HepG2 (cell line): ENCODE data around the gene PRIMPOL. TPM values are rescaled to one million over a fixed set of nuclear protein-coding genes. Genes with fewer than 3 reads are reported as not detected.

ENCODE experiments used
- ARNT ChIP-seq: fragments of 450-650 bp; IDR thresholded peaks from 2 replicates; pipeline ENCODE4 v1.6.1; 2017
- ATF7-NPFF ChIP-seq: sonication (generic); formaldehyde crosslinking; IDR thresholded peaks from 2 replicates; pipeline ENCODE4 v1.8.1; 2023; ENCODE audit warnings: mild to moderate bottlenecking, low read depth, missing genetic modification reagents, moderate library complexity
- HNRNPLL ChIP-seq: fragments of 200-400 bp; formaldehyde crosslinking; IDR thresholded peaks from 2 replicates; pipeline ENCODE4 v1.6.1; 2017; ENCODE audit warnings: mild to moderate bottlenecking, low read depth, low read length; ENCODE audit not compliant: poor library complexity, severe bottlenecking
- MXI1 ChIP-seq: IDR thresholded peaks from 3 replicates; pipeline ENCODE4 v1.6.1; 2012; ENCODE audit warnings: low read depth, low read length, inconsistent platforms, borderline replicate concordance
- RFX1 ChIP-seq: fragments of 450-650 bp; IDR thresholded peaks from 2 replicates; pipeline ENCODE4 v1.6.1; 2017
- SMAD9 ChIP-seq: sonication (generic); formaldehyde crosslinking; IDR thresholded peaks from 2 replicates; pipeline ENCODE4 v1.5.1; 2020; ENCODE audit warnings: mild to moderate bottlenecking, missing genetic modification reagents
- SOX5 ChIP-seq: IDR thresholded peaks from 2 replicates; pipeline ENCODE4 v1.6.1; 2016; ENCODE audit warnings: borderline replicate concordance
- ZMYM4 ChIP-seq: sonication (generic); formaldehyde crosslinking; IDR thresholded peaks from 2 replicates; pipeline ENCODE4 v1.8.1; 2023; ENCODE audit warnings: mild to moderate bottlenecking, missing genetic modification reagents
- ZNF224 ChIP-seq: sonication (generic); formaldehyde crosslinking; IDR thresholded peaks from 2 replicates; pipeline ENCODE4 v1.5.0; 2020; ENCODE audit warnings: mild to moderate bottlenecking, missing genetic modification reagents
- ZNF317 ChIP-seq: sonication (generic); formaldehyde crosslinking; IDR thresholded peaks from 2 replicates; pipeline ENCODE4 v1.5.0; 2020; ENCODE audit warnings: mild to moderate bottlenecking, missing genetic modification reagents
- ZNF44 ChIP-seq: sonication (generic); formaldehyde crosslinking; IDR thresholded peaks from 2 replicates; pipeline ENCODE4 v1.5.1; 2020; ENCODE audit warnings: mild to moderate bottlenecking, missing genetic modification reagents
- ZNF549 ChIP-seq: sonication (generic); formaldehyde crosslinking; IDR thresholded peaks from 2 replicates; pipeline ENCODE4 v1.5.0; 2020; ENCODE audit warnings: missing genetic modification reagents
- ZNF572 ChIP-seq: sonication (generic); formaldehyde crosslinking; IDR thresholded peaks from 2 replicates; pipeline ENCODE4 v1.5.1; 2020; ENCODE audit warnings: mild to moderate bottlenecking, missing genetic modification reagents
- ZNF577 ChIP-seq: sonication (generic); formaldehyde crosslinking; IDR thresholded peaks from 2 replicates; pipeline ENCODE4 v1.4.0; 2020; ENCODE audit warnings: mild to moderate bottlenecking, low read depth, missing genetic modification reagents, borderline replicate concordance
- ZNF629 ChIP-seq: sonication (generic); formaldehyde crosslinking; conservative IDR thresholded peaks from 2 replicates; pipeline ENCODE4 v1.5.0; 2020; ENCODE audit warnings: missing genetic modification reagents
- ZSCAN31 ChIP-seq: sonication (generic); formaldehyde crosslinking; IDR thresholded peaks from 2 replicates; pipeline ENCODE4 v1.5.0; 2020; ENCODE audit warnings: low read depth, mild to moderate bottlenecking, missing genetic modification reagents
- polyA plus RNA-seq, 8 experiments: library from polyadenylated mRNA; depleted of rRNA in 3 of 8; stranded (reverse) in 7 of 8; unstranded in 1 of 8; fragments of >200 nt; fragmentation: Illumina TruSeq in 4 of 8; extraction: Trizol in 4 of 8; gene quantifications; 2 replicates each; pipeline versions ENCODE4 v1.2.1 to v1.2.3, GENCODE V29; 2011 to 2016; ENCODE audit warnings: low read depth in 4 of 8, missing spikeins in 1 of 8, mixed read lengths in 1 of 8; ENCODE audit not compliant: insufficient read depth in 1 of 8
- total RNA-seq, 5 experiments: library from RNA; depleted of rRNA; stranded (reverse); fragments of >200 nt; fragmentation: Illumina TruSeq; extraction: Trizol; gene quantifications; 2 replicates each; pipeline ENCODE4 v1.2.3, GENCODE V29; 2016; ENCODE audit warnings: low read depth in 1 of 5
- TF ChIP-seq, protein P1 (sequence below): sonication (generic); formaldehyde crosslinking; IDR thresholded peaks from 2 replicates; pipeline ENCODE4 v1.8.1; 2023; ENCODE audit warnings: mild to moderate bottlenecking, moderate library complexity, missing genetic modification reagents
- TF ChIP-seq, protein P2 (sequence below): sonication (generic); formaldehyde crosslinking; IDR thresholded peaks from 2 replicates; pipeline ENCODE4 v1.4.0; 2020; ENCODE audit warnings: mild to moderate bottlenecking, missing genetic modification reagents
- TF ChIP-seq, protein P3 (sequence below): sonication (generic); formaldehyde crosslinking; conservative IDR thresholded peaks from 2 replicates; pipeline ENCODE4 v1.4.0; 2020; ENCODE audit warnings: missing genetic modification reagents
- TF ChIP-seq, protein P4 (sequence below): sonication (generic); formaldehyde crosslinking; conservative IDR thresholded peaks from 2 replicates; pipeline ENCODE4 v1.4.0; 2020; ENCODE audit warnings: missing genetic modification reagents
- TF ChIP-seq, protein P5 (sequence below): sonication (generic); formaldehyde crosslinking; IDR thresholded peaks from 2 replicates; pipeline ENCODE4 v1.8.0; 2022; ENCODE audit warnings: mild to moderate bottlenecking, missing genetic modification reagents, moderate library complexity

Gene PRIMPOL
- total and polyA plus RNA-seq, 2 of the 13 experiments (the other 11 are each of a cell fraction or from before 2014, with no cell fraction given) = 7.3 to 11.0 TPM

DNA sequence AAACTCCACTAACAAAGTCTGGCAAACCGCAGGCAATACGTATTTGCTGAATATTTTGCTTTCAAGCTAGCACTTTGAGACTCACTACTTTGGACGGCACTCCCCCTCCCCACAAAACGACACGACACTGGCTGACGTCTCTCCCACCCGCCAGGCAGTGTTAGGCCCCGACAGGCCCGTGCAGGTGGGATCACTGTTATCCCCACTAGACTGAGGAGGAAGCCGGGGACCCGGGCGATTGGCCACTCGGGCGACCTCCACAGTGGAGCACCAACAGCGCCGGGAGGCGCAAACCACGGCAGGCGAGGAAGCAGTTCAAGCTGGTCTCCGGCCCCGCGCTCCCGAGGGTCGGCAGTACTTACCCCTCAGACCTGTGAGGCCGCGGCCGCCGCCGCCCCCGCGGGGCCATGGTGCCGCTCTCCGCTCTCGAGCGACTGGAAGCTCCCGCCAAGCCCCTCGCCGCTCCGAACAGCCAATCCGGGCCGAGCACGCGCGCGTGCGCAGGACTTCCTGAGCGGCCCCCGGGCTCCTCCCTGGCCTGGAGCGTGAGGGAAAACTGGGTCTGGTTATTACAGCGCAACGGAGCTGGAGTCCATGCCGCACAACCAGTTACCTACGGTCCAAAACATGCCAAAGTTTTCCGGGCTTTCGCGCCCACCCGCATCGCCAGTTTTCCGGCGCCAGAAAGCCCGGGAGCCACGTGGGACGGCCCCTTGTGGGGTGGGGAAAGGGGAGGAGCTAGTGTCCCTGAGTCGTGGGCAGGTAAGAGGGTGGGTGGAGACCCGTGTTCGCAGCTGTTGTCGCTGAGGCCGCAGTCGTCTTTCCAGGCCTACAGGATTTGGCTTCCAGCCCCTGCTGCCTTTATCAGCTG is 84.4 kb downstream of the PRIMPOL start, which contains the start of gene CENPU (continued):
- TF ChIP-seq, protein P1, sequence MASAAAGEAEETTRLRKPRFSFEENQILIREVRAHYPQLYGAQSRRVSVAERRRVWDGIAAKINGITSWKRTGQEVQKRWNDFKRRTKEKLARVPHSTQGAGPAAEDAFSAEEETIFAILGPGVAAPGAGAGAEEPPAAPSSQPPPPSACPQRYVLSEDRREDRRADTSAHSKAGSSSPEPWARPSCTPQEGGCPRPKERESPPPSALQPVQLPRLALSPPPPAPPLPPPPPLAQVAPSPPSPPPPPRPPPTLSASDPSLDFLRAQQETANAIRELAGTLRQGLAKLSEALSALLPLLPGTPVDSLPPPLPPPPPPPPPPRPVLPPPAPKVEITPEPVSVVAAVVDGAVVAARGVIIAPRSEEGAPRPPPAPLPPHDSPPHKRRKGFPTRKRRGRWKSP (CRISPR knock-in tag) = peak; percentile 92
- no peak for TF ChIP-seq ARNT
- peak; percentile 99 for TF ChIP-seq ZMYM4 (CRISPR knock-in tag)
- 0 out of 2 replicates have a peak, but pooled peaks have one; percentile 26 for TF ChIP-seq ZNF572 (CRISPR knock-in tag)
- TF ChIP-seq, protein P2, sequence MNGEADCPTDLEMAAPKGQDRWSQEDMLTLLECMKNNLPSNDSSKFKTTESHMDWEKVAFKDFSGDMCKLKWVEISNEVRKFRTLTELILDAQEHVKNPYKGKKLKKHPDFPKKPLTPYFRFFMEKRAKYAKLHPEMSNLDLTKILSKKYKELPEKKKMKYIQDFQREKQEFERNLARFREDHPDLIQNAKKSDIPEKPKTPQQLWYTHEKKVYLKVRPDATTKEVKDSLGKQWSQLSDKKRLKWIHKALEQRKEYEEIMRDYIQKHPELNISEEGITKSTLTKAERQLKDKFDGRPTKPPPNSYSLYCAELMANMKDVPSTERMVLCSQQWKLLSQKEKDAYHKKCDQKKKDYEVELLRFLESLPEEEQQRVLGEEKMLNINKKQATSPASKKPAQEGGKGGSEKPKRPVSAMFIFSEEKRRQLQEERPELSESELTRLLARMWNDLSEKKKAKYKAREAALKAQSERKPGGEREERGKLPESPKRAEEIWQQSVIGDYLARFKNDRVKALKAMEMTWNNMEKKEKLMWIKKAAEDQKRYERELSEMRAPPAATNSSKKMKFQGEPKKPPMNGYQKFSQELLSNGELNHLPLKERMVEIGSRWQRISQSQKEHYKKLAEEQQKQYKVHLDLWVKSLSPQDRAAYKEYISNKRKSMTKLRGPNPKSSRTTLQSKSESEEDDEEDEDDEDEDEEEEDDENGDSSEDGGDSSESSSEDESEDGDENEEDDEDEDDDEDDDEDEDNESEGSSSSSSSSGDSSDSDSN (CRISPR knock-in tag) = peak; percentile 66; the same call in 1 of the 2 replicates
- TF ChIP-seq ZSCAN31 (CRISPR knock-in tag) = peak; percentile 91
- peak; percentile 91 for TF ChIP-seq ZNF224 (CRISPR knock-in tag)
- TF ChIP-seq, protein P3, sequence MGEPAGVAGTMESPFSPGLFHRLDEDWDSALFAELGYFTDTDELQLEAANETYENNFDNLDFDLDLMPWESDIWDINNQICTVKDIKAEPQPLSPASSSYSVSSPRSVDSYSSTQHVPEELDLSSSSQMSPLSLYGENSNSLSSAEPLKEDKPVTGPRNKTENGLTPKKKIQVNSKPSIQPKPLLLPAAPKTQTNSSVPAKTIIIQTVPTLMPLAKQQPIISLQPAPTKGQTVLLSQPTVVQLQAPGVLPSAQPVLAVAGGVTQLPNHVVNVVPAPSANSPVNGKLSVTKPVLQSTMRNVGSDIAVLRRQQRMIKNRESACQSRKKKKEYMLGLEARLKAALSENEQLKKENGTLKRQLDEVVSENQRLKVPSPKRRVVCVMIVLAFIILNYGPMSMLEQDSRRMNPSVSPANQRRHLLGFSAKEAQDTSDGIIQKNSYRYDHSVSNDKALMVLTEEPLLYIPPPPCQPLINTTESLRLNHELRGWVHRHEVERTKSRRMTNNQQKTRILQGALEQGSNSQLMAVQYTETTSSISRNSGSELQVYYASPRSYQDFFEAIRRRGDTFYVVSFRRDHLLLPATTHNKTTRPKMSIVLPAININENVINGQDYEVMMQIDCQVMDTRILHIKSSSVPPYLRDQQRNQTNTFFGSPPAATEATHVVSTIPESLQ (CRISPR knock-in tag) = peak; percentile 92; the same call in 1 of the 2 replicates
- TF ChIP-seq RFX1 = no peak
- peak; percentile 82; the same call in 1 of the 2 replicates for TF ChIP-seq ZNF577
- TF ChIP-seq ZNF317 (CRISPR knock-in tag) = peak; percentile 84; the same call in 1 of the 2 replicates
- peak; percentile 88 for TF ChIP-seq SOX5 (CRISPR knock-in tag)
- peak; percentile 74 for TF ChIP-seq HNRNPLL
- TF ChIP-seq SMAD9 (CRISPR knock-in tag) = peak; percentile 90; the same call in 1 of the 2 replicates
- TF ChIP-seq, protein P4, sequence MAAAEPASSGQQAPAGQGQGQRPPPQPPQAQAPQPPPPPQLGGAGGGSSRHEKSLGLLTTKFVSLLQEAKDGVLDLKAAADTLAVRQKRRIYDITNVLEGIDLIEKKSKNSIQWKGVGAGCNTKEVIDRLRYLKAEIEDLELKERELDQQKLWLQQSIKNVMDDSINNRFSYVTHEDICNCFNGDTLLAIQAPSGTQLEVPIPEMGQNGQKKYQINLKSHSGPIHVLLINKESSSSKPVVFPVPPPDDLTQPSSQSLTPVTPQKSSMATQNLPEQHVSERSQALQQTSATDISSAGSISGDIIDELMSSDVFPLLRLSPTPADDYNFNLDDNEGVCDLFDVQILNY (CRISPR knock-in tag) = peak; percentile 99
- TF ChIP-seq, protein P5, sequence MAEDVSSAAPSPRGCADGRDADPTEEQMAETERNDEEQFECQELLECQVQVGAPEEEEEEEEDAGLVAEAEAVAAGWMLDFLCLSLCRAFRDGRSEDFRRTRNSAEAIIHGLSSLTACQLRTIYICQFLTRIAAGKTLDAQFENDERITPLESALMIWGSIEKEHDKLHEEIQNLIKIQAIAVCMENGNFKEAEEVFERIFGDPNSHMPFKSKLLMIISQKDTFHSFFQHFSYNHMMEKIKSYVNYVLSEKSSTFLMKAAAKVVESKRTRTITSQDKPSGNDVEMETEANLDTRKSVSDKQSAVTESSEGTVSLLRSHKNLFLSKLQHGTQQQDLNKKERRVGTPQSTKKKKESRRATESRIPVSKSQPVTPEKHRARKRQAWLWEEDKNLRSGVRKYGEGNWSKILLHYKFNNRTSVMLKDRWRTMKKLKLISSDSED (CRISPR knock-in tag) = 0 out of 2 replicates have a peak, but pooled peaks have one; percentile 32
- peak; percentile 99 for TF ChIP-seq ATF7-NPFF (CRISPR knock-in tag)
- peak; percentile 22; the same call in 1 of the 2 replicates for TF ChIP-seq ZNF549
- TF ChIP-seq MXI1 = peak; percentile 94
- TF ChIP-seq ZNF629 = peak; percentile 59
- peak; percentile 90; the same call in 1 of the 2 replicates for TF ChIP-seq ZNF44 (CRISPR knock-in tag)
